K562 (cell line): ENCODE results near the gene TCEANC. TPM values are rescaled to one million over a fixed set of nuclear protein-coding genes. Genes with fewer than 3 reads are reported as not detected.

Source experiments
- C11orf30 ChIP-seq: fragments of 450-650 bp; IDR thresholded peaks from 2 replicates; pipeline ENCODE4 v1.6.1; 2016; ENCODE audit warnings: low read depth, mild to moderate bottlenecking
- CAMTA2 ChIP-seq: fragments of 250-450 bp; sonication (Bioruptor Pico); conservative IDR thresholded peaks from 2 replicates; pipeline ENCODE4 v1.5.1; 2022
- CREM ChIP-seq: IDR thresholded peaks from 2 replicates; pipeline ENCODE4 v1.6.1; 2014; ENCODE audit warnings: antibody characterized with exemption, low read depth
- CTBP1 ChIP-seq: fragments of 450-650 bp; IDR thresholded peaks from 2 replicates; pipeline ENCODE4 v1.6.1; 2016; ENCODE audit warnings: borderline replicate concordance
- CTCFL ChIP-seq: IDR thresholded peaks from 2 replicates; pipeline ENCODE4 v1.6.1; 2011; ENCODE audit warnings: borderline replicate concordance, low read depth, mild to moderate bottlenecking, moderate library complexity, low read length; ENCODE audit not compliant: insufficient read depth, poor library complexity, severe bottlenecking
- DPF2 ChIP-seq: fragments of 450-650 bp; IDR thresholded peaks from 2 replicates; pipeline ENCODE4 v1.6.1; 2016
- ESRRB ChIP-seq: fragments of 250-450 bp; sonication (Bioruptor Pico); IDR thresholded peaks from 2 replicates; pipeline ENCODE4 v1.5.0; 2020; ENCODE audit warnings: mild to moderate bottlenecking, moderate library complexity, borderline replicate concordance
- MNT ChIP-seq, 2 experiments: fragments of 450-650 bp; conservative IDR thresholded peaks; 2 replicates each; pipeline ENCODE4 v1.6.1; 2017; ENCODE audit warnings: mild to moderate bottlenecking in 2 of 2, moderate library complexity in 2 of 2
- NCOR1 ChIP-seq: fragments of 450-650 bp; IDR thresholded peaks from 2 replicates; pipeline ENCODE4 v1.6.1; 2016; ENCODE audit warnings: mild to moderate bottlenecking, moderate library complexity
- RBM15 ChIP-seq: fragments of 200-400 bp; formaldehyde crosslinking; IDR thresholded peaks from 2 replicates; pipeline ENCODE4 v1.6.1; 2018; ENCODE audit warnings: mild to moderate bottlenecking, low read length, moderate library complexity; ENCODE audit not compliant: insufficient read depth
- RCOR1 ChIP-seq, 2 experiments: IDR thresholded peaks; 2 replicates each; pipeline ENCODE4 v1.6.1; 2012; ENCODE audit warnings: low read depth in 2 of 2, low read length in 2 of 2, borderline replicate concordance in 1 of 2, improper control_type of control experiment in 1 of 2
- STAG1 ChIP-seq: sonication (generic); formaldehyde crosslinking; IDR thresholded peaks from 2 replicates; pipeline ENCODE4 v1.5.0; 2020; ENCODE audit warnings: missing genetic modification reagents, borderline replicate concordance
- ZBTB11 ChIP-seq, 3 experiments: fragments of 200-800 bp in 1 of 3; fragments of 250-450 bp in 1 of 3; fragments of 450-650 bp in 1 of 3; sonication (Bioruptor Pico) in 1 of 3; sonication (Bioruptor generic) in 1 of 3; formaldehyde crosslinking in 1 of 3; IDR thresholded peaks; 2 replicates each; pipeline versions ENCODE4 v1.6.1 to v1.8.0; 2016 to 2022; ENCODE audit warnings: mild to moderate bottlenecking in 2 of 3, missing genetic modification characterization in 2 of 3, missing compliant biosample characterization in 1 of 3, moderate library complexity in 1 of 3
- ZC3H4 ChIP-seq: sonication (generic); formaldehyde crosslinking; IDR thresholded peaks from 2 replicates; pipeline ENCODE4 v1.9.0; 2021; ENCODE audit warnings: missing genetic modification reagents, borderline replicate concordance
- ZNF124 ChIP-seq: sonication (generic); formaldehyde crosslinking; IDR thresholded peaks from 2 replicates; pipeline ENCODE4 v1.8.1; 2022; ENCODE audit warnings: missing genetic modification reagents
- ZNF449 ChIP-seq: fragments of 250-450 bp; sonication (Bioruptor Pico); IDR thresholded peaks from 2 replicates; pipeline ENCODE4 v1.8.0; 2022; ENCODE audit warnings: moderate library complexity, mild to moderate bottlenecking, inconsistent platforms
- ZNF584 ChIP-seq: fragments of 200-800 bp; sonication (Bioruptor generic); IDR thresholded peaks from 2 replicates; pipeline ENCODE4 v1.6.1; 2016; ENCODE audit warnings: low read depth, mild to moderate bottlenecking, missing genetic modification characterization, missing compliant biosample characterization
- ZNF695 ChIP-seq: fragments of 450-650 bp; formaldehyde crosslinking; IDR thresholded peaks from 2 replicates; pipeline ENCODE4 v1.4.0; 2020; ENCODE audit warnings: mild to moderate bottlenecking, moderate library complexity
- ZNF75A ChIP-seq: fragments of 450-650 bp; formaldehyde crosslinking; IDR thresholded peaks from 2 replicates; pipeline ENCODE4 v1.4.0; 2020; ENCODE audit warnings: mild to moderate bottlenecking
- ZNF780A ChIP-seq: fragments of 250-450 bp; sonication (Bioruptor Pico); IDR thresholded peaks from 2 replicates; pipeline ENCODE4 v1.5.0; 2021; ENCODE audit warnings: mild to moderate bottlenecking
- polyA plus RNA-seq, 8 experiments: library from polyadenylated mRNA; depleted of rRNA in 4 of 8; stranded (reverse) in 5 of 8; unstranded in 3 of 8; fragments of >200 nt; fragmentation: Nextera tagmentation in 2 of 8; fragmentation: Illumina TruSeq in 1 of 8; extraction: Ambion mirVana in 2 of 8; extraction: Trizol in 1 of 8; gene quantifications; 2 replicates each; pipeline versions ENCODE4 v1.2.1 to v1.2.3, GENCODE V29; 2011 to 2014; ENCODE audit warnings: inconsistent platforms in 1 of 8, missing spikeins in 1 of 8
- total RNA-seq, 7 experiments: library from RNA; depleted of rRNA in 6 of 7; stranded (reverse); fragments of >200 nt in 6 of 7; fragmentation: Illumina TruSeq in 2 of 7; extraction: Trizol in 2 of 7; gene quantifications; 2 replicates each; pipeline versions ENCODE4 v1.2.1 to v1.2.3, GENCODE V29; 2011 to 2021; ENCODE audit warnings: low replicate concordance in 1 of 7

Gene TCEANC
- total and polyA plus RNA-seq, 9 of the 15 experiments (the other 6 are each of a cell fraction or from before 2014, with no cell fraction given): 1.2 to 2.8 (median 2.0) TPM

- TF ChIP-seq NCOR1 (0 out of 2 replicates have a peak, but pooled peaks have one; percentile 13), C11orf30 (peak; percentile 15; the same call in 1 of the 2 replicates), RCOR1 (IDR thresholded peaks at IDR 0.05; ENCODE audit: borderline replicate concordance in 1 of 2, low read depth in 2 of 2, low read length in 2 of 2) (peak in 1 of 2 experiments; percentile 70; a peak in 1 of 4 replicates), STAG1 (no peak), ZNF449 (no peak), ZNF75A (CRISPR knock-in tag) (no peak), RBM15 (no peak), ZBTB11 (CRISPR knock-in tag; IDR thresholded peaks at IDR 0.05) (no peak), ZNF124 (no peak), MNT (conservative IDR thresholded peaks at IDR 0.05) (peak in 1 of 2 experiments; percentile 32; a peak in 1 of 4 replicates), CAMTA2 (CRISPR knock-in tag) (no peak), DPF2 (peak; percentile 63), ZNF584 (CRISPR knock-in tag) (no peak), ZNF780A (CRISPR knock-in tag) (no peak), CTCFL (no peak), ZC3H4 (CRISPR knock-in tag) (no peak), ESRRB (CRISPR knock-in tag) (no peak), CTBP1 (peak; percentile 45; the same call in 1 of the 2 replicates), ZNF695 (CRISPR knock-in tag) (no peak), CREM (peak; percentile 45)
Measured at GRCh38 chrX:13699183-13699826, 46.4 kb downstream of the TCEANC start (continued).
